ENCODE measurements around the gene TMEM126B.

DNA sequence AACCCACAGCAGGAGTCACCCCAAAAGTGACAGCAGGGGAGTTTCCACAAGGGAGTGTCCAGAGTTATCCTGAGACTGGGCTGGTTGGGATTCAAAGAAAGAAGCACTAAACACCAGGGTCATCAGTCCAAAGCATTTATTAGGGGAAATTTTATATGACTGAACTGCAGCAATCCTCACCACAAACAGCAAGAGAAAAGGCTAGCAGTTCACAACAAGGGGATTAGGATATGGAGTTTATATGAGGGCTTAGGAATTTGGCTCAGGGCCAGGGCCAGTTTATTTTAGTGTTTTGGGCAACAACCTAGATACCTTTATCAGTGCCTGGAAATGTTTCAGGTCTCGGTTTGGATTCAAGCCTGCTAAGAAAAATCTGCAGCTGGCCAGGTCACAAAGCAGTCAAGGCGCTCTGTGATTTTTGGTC, 14.8 kb downstream of the TMEM126B start:
- TF ChIP-seq, protein P1, sequence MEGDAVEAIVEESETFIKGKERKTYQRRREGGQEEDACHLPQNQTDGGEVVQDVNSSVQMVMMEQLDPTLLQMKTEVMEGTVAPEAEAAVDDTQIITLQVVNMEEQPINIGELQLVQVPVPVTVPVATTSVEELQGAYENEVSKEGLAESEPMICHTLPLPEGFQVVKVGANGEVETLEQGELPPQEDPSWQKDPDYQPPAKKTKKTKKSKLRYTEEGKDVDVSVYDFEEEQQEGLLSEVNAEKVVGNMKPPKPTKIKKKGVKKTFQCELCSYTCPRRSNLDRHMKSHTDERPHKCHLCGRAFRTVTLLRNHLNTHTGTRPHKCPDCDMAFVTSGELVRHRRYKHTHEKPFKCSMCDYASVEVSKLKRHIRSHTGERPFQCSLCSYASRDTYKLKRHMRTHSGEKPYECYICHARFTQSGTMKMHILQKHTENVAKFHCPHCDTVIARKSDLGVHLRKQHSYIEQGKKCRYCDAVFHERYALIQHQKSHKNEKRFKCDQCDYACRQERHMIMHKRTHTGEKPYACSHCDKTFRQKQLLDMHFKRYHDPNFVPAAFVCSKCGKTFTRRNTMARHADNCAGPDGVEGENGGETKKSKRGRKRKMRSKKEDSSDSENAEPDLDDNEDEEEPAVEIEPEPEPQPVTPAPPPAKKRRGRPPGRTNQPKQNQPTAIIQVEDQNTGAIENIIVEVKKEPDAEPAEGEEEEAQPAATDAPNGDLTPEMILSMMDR (IDR thresholded peaks at IDR 0.05): no peak
- no peak for TF ChIP-seq EZH2 (IDR thresholded peaks at IDR 0.05; ENCODE audit: borderline replicate concordance, insufficient read depth, low read depth, low read length, poor library complexity, severe bottlenecking)

Measured in B cell (primary cell).